Inflammatory macrophage (primary cell): ENCODE results near the gene TIE1.
A peak's percentile ranks its signal among the peaks of the same experiment; 100 is the strongest.

Source experiments
- DNase-seq, 2 donors: peaks; one replicate each; pipeline ENCODE4 v3.0.0-alpha.2; 2020 to 2022

The TIE1 gene

GRCh38 chr1:43293896-43294760 lies 6.7 kb upstream of the TIE1 start:
- peak; percentile 36 to 62 for DNase-seq

GRCh38 chr1:43294761-43295160 lies 6.0 kb upstream of the TIE1 start:
- DNase-seq: no peak

DNA sequence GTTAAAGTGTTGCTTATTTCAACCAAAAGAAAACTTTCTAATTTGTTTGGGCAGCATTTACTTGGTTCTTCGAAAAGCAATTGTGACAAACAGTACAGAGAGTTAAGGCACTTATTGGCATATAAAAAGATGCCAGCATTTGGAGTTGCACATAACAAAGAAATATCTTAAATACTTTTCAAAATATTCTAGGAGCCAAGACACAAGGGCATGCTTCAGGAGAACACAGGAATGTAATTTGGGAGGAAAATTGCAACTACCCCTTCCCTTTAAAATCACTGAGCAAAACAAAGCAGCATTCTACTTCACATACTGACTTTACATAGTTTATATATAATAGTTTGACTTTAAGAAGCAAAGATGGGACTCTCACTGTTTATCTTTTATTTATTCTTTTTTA lies 4.6 kb upstream of the TIE1 start:
- no peak for DNase-seq

DNA sequence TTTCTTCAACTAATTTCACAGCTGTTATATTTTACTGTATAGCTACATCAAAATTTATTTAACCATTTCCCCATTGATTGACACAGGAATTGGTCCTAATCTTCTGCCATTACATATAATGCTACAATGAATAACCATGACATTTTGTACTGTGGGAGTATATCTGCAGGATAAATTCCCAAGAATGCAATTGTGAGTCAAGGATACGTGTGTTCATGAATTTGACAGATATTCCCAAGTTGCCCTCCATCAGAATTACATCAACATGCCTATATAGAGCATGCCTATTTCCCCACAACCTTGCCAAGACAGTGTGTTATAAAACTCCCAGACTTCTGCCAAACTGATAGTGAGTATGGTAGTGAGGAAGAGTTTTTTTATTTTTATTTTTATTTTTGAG lies 2.7 kb upstream of the TIE1 start:
- no peak for DNase-seq

- no peak for DNase-seq
Observed at GRCh38 chr1:43299101-43299500, 1.7 kb upstream of the TIE1 start.

- DNase-seq: no peak
Observed at GRCh38 chr1:43302201-43302600, 1.4 kb downstream of the TIE1 start.

DNA sequence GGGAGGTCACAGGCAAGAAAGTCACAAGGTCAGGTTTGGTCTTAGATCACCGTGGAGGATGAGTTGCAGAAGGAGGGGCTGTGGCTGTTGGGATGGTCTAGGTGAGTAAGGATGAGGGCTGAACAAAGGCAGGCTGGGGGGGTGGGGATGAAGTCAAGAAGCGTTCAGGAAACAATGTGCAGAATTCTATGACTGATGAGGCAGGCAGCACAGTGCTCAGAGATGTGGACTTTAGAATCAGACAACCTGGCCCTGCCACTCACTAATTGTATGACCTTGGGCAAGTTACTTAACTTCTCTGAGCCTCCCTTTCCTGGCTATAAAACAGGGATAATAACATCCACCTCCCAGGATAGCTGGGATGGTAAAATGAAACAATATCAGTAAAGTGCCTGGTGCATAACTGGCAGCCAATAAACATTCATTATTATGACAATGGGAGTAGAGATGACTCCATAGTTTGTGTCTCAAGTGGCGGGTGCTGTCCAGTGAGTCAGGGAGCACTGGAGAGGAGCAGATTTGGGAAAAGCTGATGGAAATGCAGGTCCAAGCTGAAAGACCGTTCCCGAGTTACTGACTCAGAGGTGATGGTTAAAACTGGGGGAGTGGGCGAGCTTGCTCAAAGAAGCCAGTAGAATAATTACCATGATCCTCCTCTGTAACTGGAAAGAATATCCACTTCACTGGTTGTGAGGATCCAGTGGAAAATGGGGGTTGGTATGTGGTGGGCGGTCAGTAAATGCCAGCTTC lies 2.1 kb downstream of the TIE1 start:
- no peak for DNase-seq

- no peak for DNase-seq
Observed at GRCh38 chr1:43303471-43304313, 2.9 kb downstream of the TIE1 start.

GRCh38 chr1:43304314-43304681 lies 3.5 kb downstream of the TIE1 start:
- no peak for DNase-seq

DNA sequence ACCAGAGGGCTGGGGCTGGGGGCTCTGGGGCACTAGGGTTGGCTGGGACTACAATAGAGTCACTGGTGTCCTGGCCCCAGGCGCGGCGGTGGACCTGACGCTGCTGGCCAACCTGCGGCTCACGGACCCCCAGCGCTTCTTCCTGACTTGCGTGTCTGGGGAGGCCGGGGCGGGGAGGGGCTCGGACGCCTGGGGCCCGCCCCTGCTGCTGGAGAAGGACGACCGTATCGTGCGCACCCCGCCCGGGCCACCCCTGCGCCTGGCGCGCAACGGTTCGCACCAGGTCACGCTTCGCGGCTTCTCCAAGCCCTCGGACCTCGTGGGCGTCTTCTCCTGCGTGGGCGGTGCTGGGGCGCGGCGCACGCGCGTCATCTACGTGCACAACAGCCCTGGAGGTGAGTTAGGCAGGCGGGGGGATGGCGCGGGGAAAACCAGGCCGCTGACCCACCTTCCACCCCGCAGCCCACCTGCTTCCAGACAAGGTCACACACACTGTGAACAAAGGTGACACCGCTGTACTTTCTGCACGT lies 4.1 kb downstream of the TIE1 start:
- no peak for DNase-seq

GRCh38 chr1:43305461-43305860 lies 4.7 kb downstream of the TIE1 start:
- no peak for DNase-seq

- DNase-seq: no peak
Observed at GRCh38 chr1:43305926-43306687, 5.3 kb downstream of the TIE1 start.

- no peak for DNase-seq
Observed at GRCh38 chr1:43306688-43307457, 6.1 kb downstream of the TIE1 start.

- no peak for DNase-seq
Observed at GRCh38 chr1:43307458-43308158, 6.8 kb downstream of the TIE1 start.

DNA sequence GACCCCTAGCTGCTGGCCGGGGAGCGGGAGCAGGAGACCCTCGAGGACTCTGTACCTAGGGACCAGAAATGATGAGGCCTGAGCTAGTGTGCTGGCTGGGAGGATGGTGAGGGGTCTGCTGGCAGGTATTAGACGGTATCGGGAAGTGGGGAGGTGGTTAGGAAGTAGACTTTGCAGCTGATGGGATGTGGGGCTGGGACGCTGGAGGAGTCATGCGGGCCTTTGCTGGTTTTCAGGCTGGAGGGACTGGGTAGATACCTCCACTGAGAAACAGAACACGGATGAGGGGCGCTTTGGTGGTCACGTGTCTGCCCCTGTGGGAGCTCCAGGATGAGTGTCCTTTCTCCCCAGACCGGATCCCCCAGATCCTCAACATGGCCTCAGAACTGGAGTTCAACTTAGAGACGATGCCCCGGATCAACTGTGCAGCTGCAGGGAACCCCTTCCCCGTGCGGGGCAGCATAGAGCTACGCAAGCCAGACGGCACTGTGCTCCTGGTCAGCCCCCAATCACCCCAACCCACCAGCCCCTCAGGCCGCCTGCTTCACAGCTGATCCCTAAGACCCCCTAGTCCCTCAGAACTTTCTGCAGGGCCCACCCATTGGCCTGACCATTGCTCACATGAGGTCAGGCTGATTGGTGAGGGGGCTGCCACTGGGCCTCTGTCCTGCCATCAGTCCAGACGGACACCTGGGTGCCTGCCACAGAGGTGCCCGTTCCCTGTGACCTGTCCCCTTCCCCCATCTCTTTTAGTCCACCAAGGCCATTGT lies 8.0 kb downstream of the TIE1 start:
- DNase-seq: no peak

- no peak for DNase-seq
Observed at GRCh38 chr1:43309405-43310025, 8.7 kb downstream of the TIE1 start.

DNA sequence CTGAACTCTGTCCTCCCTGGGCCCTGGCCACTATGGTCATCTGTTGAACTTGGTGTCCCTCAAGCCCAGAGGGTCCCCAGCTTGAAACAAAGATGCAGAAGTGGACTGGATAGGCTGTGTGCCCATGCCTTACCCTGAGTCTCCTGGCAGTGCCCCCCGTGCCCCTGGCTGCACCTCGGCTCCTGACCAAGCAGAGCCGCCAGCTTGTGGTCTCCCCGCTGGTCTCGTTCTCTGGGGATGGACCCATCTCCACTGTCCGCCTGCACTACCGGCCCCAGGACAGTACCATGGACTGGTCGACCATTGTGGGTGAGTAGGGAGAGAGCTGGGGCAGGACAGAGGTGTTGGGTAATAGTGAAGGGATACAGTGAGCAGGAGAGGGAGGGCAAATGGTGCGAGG lies 10.7 kb downstream of the TIE1 start:
- DNase-seq: no peak

DNA sequence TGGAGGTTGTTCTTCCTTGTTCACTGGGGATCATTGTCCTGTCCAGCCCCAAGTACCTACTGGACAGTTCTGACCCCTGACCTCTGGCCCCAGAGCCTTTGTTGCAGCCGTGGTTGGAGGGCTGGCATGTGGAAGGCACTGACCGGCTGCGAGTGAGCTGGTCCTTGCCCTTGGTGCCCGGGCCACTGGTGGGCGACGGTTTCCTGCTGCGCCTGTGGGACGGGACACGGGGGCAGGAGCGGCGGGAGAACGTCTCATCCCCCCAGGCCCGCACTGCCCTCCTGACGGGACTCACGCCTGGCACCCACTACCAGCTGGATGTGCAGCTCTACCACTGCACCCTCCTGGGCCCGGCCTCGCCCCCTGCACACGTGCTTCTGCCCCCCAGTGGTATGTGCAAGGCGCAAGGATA lies 11.4 kb downstream of the TIE1 start:
- no peak for DNase-seq
